ENCODE data around the gene OTUD4.

OTUD4 gene

DNA sequence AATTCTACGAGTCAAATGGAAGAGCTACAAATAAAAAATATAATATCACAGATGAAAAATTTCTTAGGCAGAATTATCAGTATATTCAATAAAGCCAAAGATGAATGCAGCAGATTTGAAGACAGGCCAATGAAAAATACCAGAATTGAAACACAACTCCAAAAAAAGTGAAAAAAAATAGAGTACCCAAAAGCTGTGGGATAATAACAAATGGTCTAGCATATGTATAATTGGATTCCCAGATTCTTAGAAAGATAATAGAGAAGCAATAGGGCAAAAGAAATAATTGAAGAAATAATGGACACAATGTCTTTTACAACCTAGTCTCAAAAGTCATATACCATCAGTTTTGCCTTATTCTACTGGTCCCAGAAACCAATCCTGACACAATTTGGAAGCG is 86.8 kb downstream of the OTUD4 start:
- TF ChIP-seq POLR2A (IDR thresholded peaks at IDR 0.05; ENCODE audit: extremely low read depth, insufficient read length): no peak
- no peak for TF ChIP-seq MYC (IDR thresholded peaks at IDR 0.05; ENCODE audit: low read depth, low read length)
- TF ChIP-seq, protein P1, sequence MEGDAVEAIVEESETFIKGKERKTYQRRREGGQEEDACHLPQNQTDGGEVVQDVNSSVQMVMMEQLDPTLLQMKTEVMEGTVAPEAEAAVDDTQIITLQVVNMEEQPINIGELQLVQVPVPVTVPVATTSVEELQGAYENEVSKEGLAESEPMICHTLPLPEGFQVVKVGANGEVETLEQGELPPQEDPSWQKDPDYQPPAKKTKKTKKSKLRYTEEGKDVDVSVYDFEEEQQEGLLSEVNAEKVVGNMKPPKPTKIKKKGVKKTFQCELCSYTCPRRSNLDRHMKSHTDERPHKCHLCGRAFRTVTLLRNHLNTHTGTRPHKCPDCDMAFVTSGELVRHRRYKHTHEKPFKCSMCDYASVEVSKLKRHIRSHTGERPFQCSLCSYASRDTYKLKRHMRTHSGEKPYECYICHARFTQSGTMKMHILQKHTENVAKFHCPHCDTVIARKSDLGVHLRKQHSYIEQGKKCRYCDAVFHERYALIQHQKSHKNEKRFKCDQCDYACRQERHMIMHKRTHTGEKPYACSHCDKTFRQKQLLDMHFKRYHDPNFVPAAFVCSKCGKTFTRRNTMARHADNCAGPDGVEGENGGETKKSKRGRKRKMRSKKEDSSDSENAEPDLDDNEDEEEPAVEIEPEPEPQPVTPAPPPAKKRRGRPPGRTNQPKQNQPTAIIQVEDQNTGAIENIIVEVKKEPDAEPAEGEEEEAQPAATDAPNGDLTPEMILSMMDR (IDR thresholded peaks at IDR 0.05; ENCODE audit: low read depth, low read length): no peak
- TF ChIP-seq MAX (IDR thresholded peaks at IDR 0.05; ENCODE audit: low read depth, low read length): no peak
- DNase-seq (ENCODE audit: low read depth): no peak
- H3K4me3 ChIP-seq (ENCODE audit: low read depth, low read length): no peak overlapping the region

DNA sequence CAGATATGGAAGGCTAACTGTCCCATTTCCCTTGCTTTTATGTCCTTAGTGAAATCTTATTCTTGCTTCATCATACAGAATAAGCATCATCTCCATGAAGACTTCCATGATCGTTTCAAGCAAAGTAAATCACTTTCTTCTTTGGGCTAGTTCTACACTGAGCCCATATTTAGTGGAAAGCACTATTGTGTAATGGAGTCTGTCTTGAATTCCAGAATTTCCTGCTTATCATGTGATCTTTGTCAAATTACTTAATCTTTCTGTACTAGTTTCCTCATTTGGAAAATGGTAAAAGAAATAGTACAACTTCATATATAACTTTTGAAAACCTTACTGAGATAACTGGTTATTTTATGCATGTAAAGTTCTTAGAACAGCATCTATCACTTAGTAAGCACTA is 90.0 kb downstream of the OTUD4 start:
- H3K4me3 ChIP-seq (ENCODE audit: low read depth, low read length): no peak overlapping the region
- DNase-seq (ENCODE audit: low read depth): no peak
- TF ChIP-seq MYC (IDR thresholded peaks at IDR 0.05; ENCODE audit: low read depth, low read length): no peak
- no peak for TF ChIP-seq POLR2A (IDR thresholded peaks at IDR 0.05; ENCODE audit: extremely low read depth, insufficient read length)
- no peak for TF ChIP-seq MAX (IDR thresholded peaks at IDR 0.05; ENCODE audit: low read depth, low read length)
- TF ChIP-seq, protein P1 (IDR thresholded peaks at IDR 0.05; ENCODE audit: low read depth, low read length): no peak

DNA sequence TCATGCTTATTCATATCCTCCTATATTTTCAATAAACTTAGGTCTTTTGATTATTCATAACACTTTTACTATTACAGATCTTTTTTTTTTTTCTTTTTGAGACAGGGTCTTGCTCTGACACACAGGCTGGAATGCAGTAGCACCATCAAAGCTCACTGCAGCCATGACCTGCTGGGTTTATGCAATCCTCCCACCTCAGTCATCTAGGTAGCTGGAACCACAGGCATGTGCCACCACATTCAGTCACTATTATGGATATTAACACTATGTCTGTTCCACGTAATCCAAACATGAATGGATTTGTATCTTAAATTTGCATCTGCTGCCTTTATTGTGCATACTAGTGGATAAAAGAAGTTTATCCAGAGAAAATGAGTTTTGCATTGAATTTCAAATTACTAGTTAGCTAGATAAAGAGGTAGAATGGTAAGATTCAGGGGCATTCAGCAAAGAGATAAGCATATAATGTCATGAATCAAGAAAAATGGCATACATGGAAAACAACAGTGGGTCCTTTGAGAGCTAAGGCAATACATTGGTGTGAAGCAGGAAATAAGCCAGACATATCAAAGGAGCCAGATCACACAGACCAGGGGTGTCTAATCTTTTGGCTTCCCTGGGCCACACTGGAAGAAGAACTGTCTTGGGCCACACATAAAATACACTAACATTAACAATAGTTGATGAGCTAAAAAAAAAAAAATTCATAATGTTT is 96.3 kb downstream of the OTUD4 start:
- H3K4me3 ChIP-seq (ENCODE audit: low read depth, low read length): no peak overlapping the region
- TF ChIP-seq MAX (IDR thresholded peaks at IDR 0.05; ENCODE audit: low read depth, low read length): no peak
- TF ChIP-seq POLR2A (IDR thresholded peaks at IDR 0.05; ENCODE audit: extremely low read depth, insufficient read length): no peak
- no peak for TF ChIP-seq MYC (IDR thresholded peaks at IDR 0.05; ENCODE audit: low read depth, low read length)
- TF ChIP-seq, protein P1 (IDR thresholded peaks at IDR 0.05; ENCODE audit: low read depth, low read length): no peak
- no peak for DNase-seq (ENCODE audit: low read depth)

Data from NB4 (cell line).